HAP-1 (cell line): Measurements from ENCODE around the gene MEIS1.
"Not testable (repeated sequence)": the region's sequence is repeated elsewhere in the genome, so short reads cannot be mapped to it uniquely, and the experiment has no call there.

ENCODE experiments used
- DNase-seq, 2 experiments: peaks; one replicate each; pipeline ENCODE4 v3.0.0-alpha.2; 2016 to 2020; ENCODE audit warnings: low spot score in 2 of 2
- H3K27me3 ChIP-seq: fragments of 250-450 bp; sonication (Bioruptor Pico); 2 replicates; pipeline ENCODE4 v1.5.1; 2020; ENCODE audit warnings: low read depth, mild to moderate bottlenecking, moderate library complexity
- H3K36me3 ChIP-seq: fragments of 250-450 bp; sonication (Bioruptor Pico); replicated peaks from 2 replicates; pipeline ENCODE4 v1.5.1; 2020; ENCODE audit warnings: mild to moderate bottlenecking
- H3K4me1 ChIP-seq: fragments of 250-450 bp; sonication (Bioruptor Pico); 2 replicates; pipeline ENCODE4 v1.5.1; 2020; ENCODE audit warnings: mild to moderate bottlenecking
- H3K4me3 ChIP-seq: fragments of 250-450 bp; sonication (Bioruptor Pico); 2 replicates; pipeline ENCODE4 v1.5.1; 2020; ENCODE audit warnings: mild to moderate bottlenecking, moderate library complexity
- H3K9me3 ChIP-seq: fragments of 250-450 bp; sonication (Bioruptor Pico); 2 replicates; pipeline ENCODE4 v1.5.1; 2020; ENCODE audit warnings: mild to moderate bottlenecking, moderate library complexity
- in situ Hi-C: fragments of 300-500 bp; cut with MboI; formaldehyde crosslinking; loops from 3 replicates; pipeline ENCODE4 v1.14.3; 2020; ENCODE audit warnings: low sequenced_read_pairs, inconsistent platforms, mixed read lengths

Gene MEIS1

DNA sequence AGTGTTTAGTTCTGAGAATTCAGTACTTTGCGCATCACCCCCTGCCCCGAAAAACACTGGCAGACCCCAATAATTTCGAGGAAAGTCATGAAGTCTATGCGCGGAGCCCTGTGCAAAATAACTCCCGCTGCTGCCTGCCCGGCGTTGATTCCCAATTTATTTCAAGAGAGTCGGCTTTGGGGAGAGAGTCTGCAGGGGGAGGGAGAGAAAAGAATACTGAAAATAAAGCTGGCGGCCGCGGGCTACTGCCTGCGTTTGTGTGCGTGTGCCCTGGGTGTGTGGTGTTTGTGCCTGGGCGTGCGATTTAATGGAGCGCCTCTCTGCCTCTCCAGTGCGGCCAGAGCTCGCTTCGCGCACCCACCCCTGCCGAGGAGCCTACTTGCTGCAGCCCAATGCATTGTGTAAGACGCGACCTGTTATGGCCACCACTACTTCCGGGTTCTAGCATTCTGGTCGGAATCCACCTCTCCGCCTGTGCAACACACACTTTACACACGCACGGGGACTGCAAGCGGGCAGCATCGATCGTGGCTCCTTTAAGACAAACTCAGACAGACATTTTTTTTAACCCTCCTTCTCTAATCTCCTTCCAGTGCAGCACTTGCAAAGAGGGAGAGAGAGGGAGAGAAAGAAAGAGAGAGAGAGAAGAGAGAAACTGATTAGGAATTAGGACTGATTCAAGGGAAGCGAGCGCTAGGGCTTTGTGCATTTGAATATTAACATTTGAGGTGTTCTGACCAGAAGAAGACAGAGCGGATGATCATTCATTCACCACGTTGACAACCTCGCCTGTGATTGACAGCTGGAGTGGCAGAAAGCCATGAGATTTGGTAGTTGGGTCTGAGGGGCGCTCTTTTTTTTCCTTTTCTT lies at the start of gene MEIS1:
MEIS1 (plus strand) TSS at position 447 of the 870 bp plus-strand sequence. CDS start 732 bp downstream, outside the sequence.
- DNase-seq, result peak; percentile 92 to 93
- peak within 1 kb of the TSS; percentile 58 for H3K4me3 ChIP-seq
- no peaks in the 10 kb centered on the region for H3K9me3 ChIP-seq
- in situ Hi-C loops, result loop anchor here (25.0 kb wide), 3 partner anchors 252 to 1027 kb away; no protein-coding TSS in a partner anchor
- H3K36me3 ChIP-seq, result peaks cover 6% of the 10 kb centered on the region
- no peaks in the 10 kb centered on the region for H3K27me3 ChIP-seq
- H3K4me1 ChIP-seq, result no peaks in the 10 kb centered on the region

- Histone ChIP-seq H3K9me3 (no peaks in the 10 kb centered on the region), H3K36me3 (no peaks in the 10 kb centered on the region)
Observed at GRCh38 chr2:66387016-66387753, 47.7 kb upstream of the MEIS1 start.

DNA sequence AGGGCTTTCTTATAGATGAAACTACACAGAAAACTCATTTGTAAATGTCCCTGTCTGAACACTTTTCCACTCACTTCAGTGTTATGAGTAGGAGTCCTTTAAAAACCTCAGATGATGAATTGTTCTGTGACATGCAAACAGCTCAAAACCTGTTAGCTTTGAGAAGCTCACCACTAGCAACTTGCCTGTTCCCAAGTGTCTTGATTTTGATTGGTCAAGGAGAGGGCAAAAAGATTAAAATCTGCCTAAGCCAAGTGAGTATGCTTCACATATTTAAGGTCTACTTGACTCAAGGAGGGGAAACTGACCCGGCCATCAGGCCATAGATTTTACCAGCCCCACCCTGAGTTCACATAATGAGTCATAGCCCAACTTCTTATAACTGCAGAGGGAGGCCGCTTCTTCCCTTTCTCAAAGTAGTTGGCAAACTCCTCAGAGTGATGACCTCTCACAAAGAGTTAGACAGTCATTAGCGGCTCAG lies 45.2 kb upstream of the MEIS1 start:
- H3K4me3 ChIP-seq, result no peak overlapping the region
- peaks cover 24% of the 10 kb centered on the region for H3K27me3 ChIP-seq
- no peaks in the 10 kb centered on the region for H3K36me3 ChIP-seq
- in situ Hi-C loops, result no loop called here
- DNase-seq, result no peak
- H3K4me1 ChIP-seq, result no peaks in the 10 kb centered on the region
- no peaks in the 10 kb centered on the region for H3K9me3 ChIP-seq

More at GRCh38 chr2:66387016-66387753, 47.7 kb upstream of the MEIS1 start:
- peaks cover 33% of the 10 kb centered on the region for H3K27me3 ChIP-seq
- in situ Hi-C loops, result no loop called here
- H3K4me3 ChIP-seq, result no peak overlapping the region
- no peak for DNase-seq
- H3K4me1 ChIP-seq, result no peaks in the 10 kb centered on the region

GRCh38 chr2:66390152-66390551 lies 44.8 kb upstream of the MEIS1 start:
- Histone ChIP-seq H3K4me1 (no peaks in the 10 kb centered on the region), H3K4me3 (no peak overlapping the region), H3K36me3 (no peaks in the 10 kb centered on the region), H3K27me3 (peaks cover 23% of the 10 kb centered on the region), H3K9me3 (no peaks in the 10 kb centered on the region)
- no peak for DNase-seq
- in situ Hi-C loops, result no loop called here

DNA sequence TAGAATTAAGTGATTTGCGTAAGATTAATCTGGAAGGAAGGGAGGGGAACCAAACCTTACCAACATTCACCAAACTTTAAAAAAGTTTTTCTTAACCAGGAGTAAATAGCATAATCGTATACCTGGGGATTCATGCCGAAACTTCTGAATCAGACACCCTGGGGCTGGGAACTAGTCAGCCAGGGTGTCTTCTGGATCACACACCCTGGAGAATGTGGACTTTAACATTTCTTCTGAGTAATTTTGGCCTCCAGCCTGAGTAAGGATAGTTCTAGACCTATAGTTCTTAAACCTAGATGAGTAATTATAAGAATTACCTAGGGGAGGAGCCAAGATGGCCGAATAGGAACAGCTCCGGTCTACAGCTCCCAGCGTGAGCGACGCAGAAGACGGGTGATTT lies 44.1 kb upstream of the MEIS1 start:
- no peak overlapping the region for H3K4me3 ChIP-seq
- in situ Hi-C loops, result no loop called here
- H3K36me3 ChIP-seq, result no peaks in the 10 kb centered on the region
- H3K4me1 ChIP-seq, result no peaks in the 10 kb centered on the region
- no peaks in the 10 kb centered on the region for H3K9me3 ChIP-seq
- H3K27me3 ChIP-seq, result peaks cover 23% of the 10 kb centered on the region
- DNase-seq, result no peak

DNA sequence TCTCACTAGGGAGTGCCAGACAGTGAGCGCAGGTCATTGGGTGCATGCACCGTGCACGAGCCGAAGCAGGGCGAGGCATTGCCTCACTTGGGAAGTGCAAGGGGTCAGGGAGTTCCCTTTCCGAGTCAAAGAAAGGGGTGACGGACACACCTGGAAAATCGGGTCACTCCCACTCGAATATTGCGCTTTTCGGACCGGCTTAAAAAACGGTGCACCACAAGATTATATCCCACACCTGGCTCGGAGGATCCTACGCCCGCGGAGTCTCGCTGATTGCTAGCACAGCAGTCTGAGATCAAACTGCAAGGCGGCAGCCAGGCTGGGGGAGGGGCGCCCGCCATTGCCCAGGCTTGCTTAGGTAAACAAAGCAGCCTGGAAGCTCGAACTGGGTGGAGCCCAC lies 43.7 kb upstream of the MEIS1 start:
- not testable (repeated sequence) for H3K9me3 ChIP-seq

DNA sequence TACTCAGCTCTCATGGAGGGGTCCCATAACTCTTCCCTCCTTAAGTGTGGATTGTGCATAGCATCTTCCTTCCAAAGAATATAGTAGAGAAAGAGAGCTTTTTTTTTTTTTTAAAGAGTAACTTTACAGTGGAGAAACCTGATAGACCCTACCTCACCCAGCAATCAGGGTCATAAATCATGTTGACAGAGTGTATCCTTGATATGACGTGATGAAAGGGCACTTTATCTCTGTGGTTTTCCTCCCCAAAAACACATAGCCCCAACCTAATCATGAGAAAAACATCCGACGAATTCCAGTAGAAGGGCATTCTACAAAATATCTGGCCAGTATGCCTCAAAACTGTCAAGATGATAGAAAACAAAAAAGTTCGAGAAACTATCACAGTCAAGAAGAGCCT lies 29.5 kb upstream of the MEIS1 start:
- no peak for DNase-seq
- in situ Hi-C loops, result no loop called here
- H3K36me3 ChIP-seq, result no peaks in the 10 kb centered on the region
- no peaks in the 10 kb centered on the region for H3K9me3 ChIP-seq
- no peaks in the 10 kb centered on the region for H3K4me1 ChIP-seq
- H3K4me3 ChIP-seq, result no peak overlapping the region
- no peaks in the 10 kb centered on the region for H3K27me3 ChIP-seq

More for the DNA sequence above, 43.7 kb upstream of the MEIS1 start:
- DNase-seq, in situ Hi-C loops, H3K36me3 ChIP-seq, H3K4me3 ChIP-seq, H3K4me1 ChIP-seq: not testable (repeated sequence)
- peaks cover 21% of the 10 kb centered on the region for H3K27me3 ChIP-seq

GRCh38 chr2:66408905-66409304 lies 26.0 kb upstream of the MEIS1 start:
- DNase-seq, result no peak
- peaks cover 3% of the 10 kb centered on the region for H3K27me3 ChIP-seq
- no peak overlapping the region for H3K4me3 ChIP-seq
- H3K9me3 ChIP-seq, result no peaks in the 10 kb centered on the region
- H3K36me3 ChIP-seq, result no peaks in the 10 kb centered on the region
- in situ Hi-C loops, result no loop called here
- no peaks in the 10 kb centered on the region for H3K4me1 ChIP-seq

DNA sequence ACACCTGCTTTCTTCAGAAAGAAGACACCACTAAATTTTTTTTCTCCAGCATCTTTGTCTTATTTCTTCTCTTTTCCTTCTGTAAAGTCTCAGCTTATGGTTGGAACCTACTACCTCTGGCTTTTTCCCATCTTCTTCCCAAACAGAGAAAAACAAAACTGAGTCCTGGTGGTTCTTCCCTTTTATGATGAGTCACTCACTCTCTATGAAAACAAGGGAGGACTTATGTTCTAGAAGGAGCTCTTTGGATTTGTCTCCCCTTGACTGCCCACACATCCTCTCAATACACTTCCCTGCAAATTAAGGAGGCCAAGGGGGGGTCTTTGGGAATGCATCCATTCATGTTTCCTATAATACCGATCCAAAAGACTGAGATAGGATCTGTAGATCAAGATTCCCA lies 22.1 kb upstream of the MEIS1 start:
- in situ Hi-C loops, result no loop called here
- no peaks in the 10 kb centered on the region for H3K36me3 ChIP-seq
- peaks cover 22% of the 10 kb centered on the region for H3K27me3 ChIP-seq
- DNase-seq, result no peak
- no peaks in the 10 kb centered on the region for H3K4me1 ChIP-seq
- H3K4me3 ChIP-seq, result no peak overlapping the region
- H3K9me3 ChIP-seq, result no peaks in the 10 kb centered on the region

DNA sequence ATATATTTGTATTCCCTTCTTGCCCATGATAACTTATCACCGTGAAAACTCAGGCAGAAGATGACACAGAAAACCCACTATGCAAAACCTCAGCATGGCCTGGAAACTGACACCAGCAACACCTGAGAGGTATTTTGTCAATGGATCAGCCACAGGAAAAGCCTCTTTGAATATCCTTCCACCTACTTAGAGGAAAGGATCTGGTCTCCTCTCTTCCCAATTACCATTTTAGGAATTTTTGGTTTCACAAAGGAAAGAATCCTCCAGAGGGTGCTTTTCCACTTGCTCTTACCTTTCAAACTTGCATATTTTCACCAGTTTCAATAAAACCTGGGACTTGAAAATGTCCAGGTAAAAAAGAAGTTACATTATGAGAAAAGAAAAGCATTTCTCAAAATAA lies 20.0 kb upstream of the MEIS1 start:
- no peak overlapping the region for H3K4me3 ChIP-seq
- no peaks in the 10 kb centered on the region for H3K9me3 ChIP-seq
- no peak for DNase-seq
- in situ Hi-C loops, result no loop called here
- no peaks in the 10 kb centered on the region for H3K4me1 ChIP-seq
- H3K27me3 ChIP-seq, result peaks cover 22% of the 10 kb centered on the region
- H3K36me3 ChIP-seq, result no peaks in the 10 kb centered on the region

GRCh38 chr2:66418381-66418780 lies 16.5 kb upstream of the MEIS1 start:
- in situ Hi-C loops, result no loop called here
- Histone ChIP-seq H3K27me3 (peaks cover 48% of the 10 kb centered on the region), H3K4me3 (no peak overlapping the region), H3K9me3 (no peaks in the 10 kb centered on the region), H3K36me3 (no peaks in the 10 kb centered on the region), H3K4me1 (no peaks in the 10 kb centered on the region)
- no peak for DNase-seq

GRCh38 chr2:66421612-66422011 lies 13.3 kb upstream of the MEIS1 start:
- no peaks in the 10 kb centered on the region for H3K9me3 ChIP-seq
- H3K36me3 ChIP-seq, result no peaks in the 10 kb centered on the region
- H3K4me3 ChIP-seq, result no peak overlapping the region
- peaks cover 69% of the 10 kb centered on the region for H3K27me3 ChIP-seq
- no peaks in the 10 kb centered on the region for H3K4me1 ChIP-seq
- in situ Hi-C loops, result no loop called here
- DNase-seq, result no peak

DNA sequence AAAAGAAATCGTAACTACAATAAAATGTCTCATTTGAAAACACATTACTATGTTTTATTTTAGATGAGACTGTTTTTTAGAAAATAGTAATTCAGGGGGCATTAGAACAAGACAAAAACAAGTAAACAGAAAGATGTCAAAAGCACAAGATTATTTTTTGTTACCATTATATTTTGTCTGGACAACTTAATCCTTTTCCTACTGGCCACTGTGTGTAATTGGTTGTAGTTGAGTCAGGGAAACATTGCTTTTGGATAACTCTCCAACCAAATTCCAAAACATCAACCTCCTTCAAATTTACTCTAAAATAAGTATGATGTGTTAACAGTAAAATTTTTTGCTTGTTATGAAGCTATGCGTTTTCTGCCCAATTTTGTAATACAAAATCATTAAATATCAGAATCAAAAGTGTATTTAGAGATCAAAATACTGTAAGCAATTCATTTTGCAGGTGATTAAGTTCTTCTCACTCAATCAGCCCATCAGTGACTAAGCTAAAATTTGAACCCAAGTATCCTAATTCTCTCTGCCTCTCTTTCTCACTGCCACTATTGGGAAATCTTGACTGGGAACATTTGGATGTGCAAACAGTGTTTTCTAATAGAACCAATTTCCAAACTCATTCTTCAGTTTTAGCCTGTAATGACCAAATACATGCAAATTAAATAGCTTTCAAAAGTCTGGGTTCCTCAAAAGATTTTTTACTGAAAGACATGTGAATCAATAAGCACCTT lies 11.4 kb upstream of the MEIS1 start:
- H3K27me3 ChIP-seq, result peaks cover 82% of the 10 kb centered on the region
- DNase-seq, result no peak
- in situ Hi-C loops, result no loop called here
- H3K9me3 ChIP-seq, result no peaks in the 10 kb centered on the region
- H3K36me3 ChIP-seq, result no peaks in the 10 kb centered on the region
- H3K4me3 ChIP-seq, result no peak overlapping the region
- no peaks in the 10 kb centered on the region for H3K4me1 ChIP-seq
